OCI-LY3 (cell line): ENCODE data around the gene MKLN1.

Source experiments
- H2AFZ ChIP-seq: fragments of 200-600, 300-600 bp; shearing (Covaris generic); 2 replicates; pipeline ENCODE4 v1.6.0; 2014; ENCODE audit warnings: antibody characterized with exemption, low read depth, low read length
- H3K27ac ChIP-seq: fragments of 200-600, 300-600 bp; sonication (generic); 2 replicates; pipeline ENCODE4 v1.5.1; 2014; ENCODE audit warnings: mild to moderate bottlenecking, low read length, moderate library complexity, mixed read lengths
- H3K27me3 ChIP-seq: fragments of 200-600, 300-600 bp; sonication (generic); 2 replicates; pipeline ENCODE4 v1.6.1; 2014; ENCODE audit warnings: low read depth, low read length, mixed read lengths
- H3K36me3 ChIP-seq: fragments of 200-600, 300-600 bp; sonication (generic); replicated peaks from 2 replicates; pipeline ENCODE3; 2014; ENCODE audit warnings: low read depth, low read length, mixed read lengths
- H3K4me1 ChIP-seq: fragments of 300-600, 200-600 bp; sonication (generic); 2 replicates; pipeline ENCODE4 v1.6.1; 2014; ENCODE audit warnings: low read length, mixed read lengths
- H3K4me2 ChIP-seq: fragments of 200-600, 300-600 bp; sonication (generic); 2 replicates; pipeline ENCODE4 v1.6.1; 2014; ENCODE audit warnings: low read length, mixed read lengths
- H3K4me3 ChIP-seq: fragments of 300-600, 200-600 bp; sonication (generic); 2 replicates; pipeline ENCODE4 v1.5.1; 2014; ENCODE audit warnings: antibody characterized with exemption, mild to moderate bottlenecking, low read length, moderate library complexity
- H3K79me2 ChIP-seq: fragments of 300-600, 200-600 bp; shearing (Covaris generic); 2 replicates; pipeline ENCODE4 v1.6.1; 2014; ENCODE audit warnings: mild to moderate bottlenecking, low read length, mixed read lengths
- H3K9ac ChIP-seq: fragments of 300-600, 200-600 bp; shearing (Covaris generic); 2 replicates; pipeline ENCODE4 v1.6.0; 2014; ENCODE audit warnings: mild to moderate bottlenecking, low read length, moderate library complexity
- H3K9me3 ChIP-seq: fragments of 200-600, 300-600 bp; shearing (Covaris generic); 2 replicates; pipeline ENCODE4 v1.6.1; 2014; ENCODE audit warnings: low read length, mixed read lengths; ENCODE audit not compliant: insufficient read depth
- H4K20me1 ChIP-seq: fragments of 200-600, 300-600 bp; sonication (generic); 2 replicates; pipeline ENCODE4 v1.6.1; 2016; ENCODE audit warnings: low read length, mixed read lengths; ENCODE audit not compliant: insufficient read depth
- EZH2phosphoT487 ChIP-seq: fragments of 200-600 bp; shearing (Covaris generic); IDR thresholded peaks from 2 replicates; pipeline ENCODE4 v1.6.1; 2018; ENCODE audit warnings: antibody characterized with exemption, mixed run types, low read depth
- TF ChIP-seq, protein P1 (sequence below): fragments of 200-600, 300-600 bp; sonication (generic); IDR thresholded peaks from 2 replicates; pipeline ENCODE4 v1.5.1; 2014; ENCODE audit warnings: antibody characterized with exemption, low read length, low read depth

MKLN1 gene

DNA sequence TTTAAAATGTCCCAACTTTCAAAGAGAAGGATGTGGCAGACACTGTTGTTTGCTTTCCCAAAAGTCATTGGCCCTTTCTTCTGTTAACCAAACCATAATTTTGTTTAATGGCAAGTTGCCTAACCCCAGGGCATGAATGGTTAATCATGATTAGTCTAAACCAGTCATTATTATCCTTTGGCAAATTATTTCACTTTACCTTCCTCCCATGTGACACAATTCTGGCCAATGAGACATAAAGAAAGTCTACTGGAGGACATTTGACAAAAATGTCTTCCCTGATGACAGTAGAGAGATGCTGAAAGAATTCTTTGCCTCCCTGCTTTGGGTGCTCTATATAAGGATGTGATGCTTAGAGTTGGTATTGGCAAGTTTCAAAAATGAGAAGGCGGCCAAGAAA, 126.8 kb downstream of the MKLN1 start:
- H4K20me1 ChIP-seq: 0 out of 2 replicates have a peak, but pooled peaks cover 7% of the 10 kb centered on the region
- H3K4me1 ChIP-seq: peaks cover 20% of the 10 kb centered on the region
- H3K27me3 ChIP-seq: no peaks in the 10 kb centered on the region
- peak overlapping the region; percentile 50 for H3K4me2 ChIP-seq
- H3K27ac ChIP-seq: peak overlapping the region; percentile 13; the same call in 1 of the 2 replicates
- no peak overlapping the region for H3K9ac ChIP-seq
- no peaks in the 10 kb centered on the region for H3K9me3 ChIP-seq
- no peaks in the 10 kb centered on the region for H3K79me2 ChIP-seq
- H3K4me3 ChIP-seq: peak overlapping the region; percentile 24
- H2AFZ ChIP-seq: no peak overlapping the region
- TF ChIP-seq EZH2phosphoT487: no peak
- H3K36me3 ChIP-seq: peaks cover 5% of the 10 kb centered on the region

DNA sequence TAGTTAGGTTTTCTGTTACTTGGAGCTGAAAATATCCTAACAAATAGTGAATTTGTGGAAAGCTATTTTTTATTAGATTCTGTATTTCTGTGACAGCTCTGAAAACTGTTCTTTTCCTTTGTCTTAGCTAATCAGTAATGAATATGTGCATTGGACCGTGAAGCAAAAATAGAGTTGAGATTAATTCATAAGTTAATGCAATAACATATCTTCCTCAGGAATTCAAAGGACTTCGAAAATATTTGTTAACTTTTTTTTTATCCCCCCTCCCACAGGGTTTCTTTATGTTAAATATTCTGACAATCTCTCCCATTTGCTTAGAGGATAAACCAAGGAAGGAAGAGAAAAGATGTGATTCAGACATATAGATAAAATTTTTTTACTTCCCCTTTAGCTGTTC, 127.3 kb downstream of the MKLN1 start:
- Histone ChIP-seq H3K27me3 (no peaks in the 10 kb centered on the region), H3K79me2 (no peaks in the 10 kb centered on the region), H3K36me3 (peaks cover 5% of the 10 kb centered on the region), H3K4me3 (peak overlapping the region; percentile 24), H3K9me3 (no peaks in the 10 kb centered on the region), H3K4me1 (peaks cover 20% of the 10 kb centered on the region), H4K20me1 (0 out of 2 replicates have a peak, but pooled peaks cover 7% of the 10 kb centered on the region), H3K9ac (no peak overlapping the region), H3K27ac (peak overlapping the region; percentile 13; the same call in 1 of the 2 replicates), H2AFZ (no peak overlapping the region), H3K4me2 (peak overlapping the region; percentile 50)
- TF ChIP-seq, protein P1, sequence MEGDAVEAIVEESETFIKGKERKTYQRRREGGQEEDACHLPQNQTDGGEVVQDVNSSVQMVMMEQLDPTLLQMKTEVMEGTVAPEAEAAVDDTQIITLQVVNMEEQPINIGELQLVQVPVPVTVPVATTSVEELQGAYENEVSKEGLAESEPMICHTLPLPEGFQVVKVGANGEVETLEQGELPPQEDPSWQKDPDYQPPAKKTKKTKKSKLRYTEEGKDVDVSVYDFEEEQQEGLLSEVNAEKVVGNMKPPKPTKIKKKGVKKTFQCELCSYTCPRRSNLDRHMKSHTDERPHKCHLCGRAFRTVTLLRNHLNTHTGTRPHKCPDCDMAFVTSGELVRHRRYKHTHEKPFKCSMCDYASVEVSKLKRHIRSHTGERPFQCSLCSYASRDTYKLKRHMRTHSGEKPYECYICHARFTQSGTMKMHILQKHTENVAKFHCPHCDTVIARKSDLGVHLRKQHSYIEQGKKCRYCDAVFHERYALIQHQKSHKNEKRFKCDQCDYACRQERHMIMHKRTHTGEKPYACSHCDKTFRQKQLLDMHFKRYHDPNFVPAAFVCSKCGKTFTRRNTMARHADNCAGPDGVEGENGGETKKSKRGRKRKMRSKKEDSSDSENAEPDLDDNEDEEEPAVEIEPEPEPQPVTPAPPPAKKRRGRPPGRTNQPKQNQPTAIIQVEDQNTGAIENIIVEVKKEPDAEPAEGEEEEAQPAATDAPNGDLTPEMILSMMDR: no peak
- TF ChIP-seq EZH2phosphoT487: no peak

DNA sequence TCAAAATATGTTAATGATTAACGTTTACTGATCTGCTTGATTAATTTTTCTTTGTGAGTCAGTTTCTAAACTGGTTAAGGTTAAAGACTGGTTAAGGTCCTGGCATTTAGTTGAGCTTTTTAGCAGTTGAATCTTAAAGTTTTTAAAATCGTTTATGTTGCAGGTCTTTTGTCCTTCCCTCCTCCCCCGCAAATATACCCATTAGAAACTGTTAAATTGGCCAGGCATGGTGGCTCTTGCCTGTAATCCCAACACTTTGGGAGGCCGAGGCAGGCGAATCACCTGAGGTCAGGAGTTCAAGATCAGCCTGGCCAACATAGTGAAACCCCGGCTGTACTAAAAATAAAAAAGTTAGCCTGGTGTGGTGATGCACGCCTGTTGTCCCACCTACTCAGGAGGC, 127.9 kb downstream of the MKLN1 start:
- H3K27ac ChIP-seq: no peak overlapping the region; the same call in 1 of the 2 replicates
- peak overlapping the region; percentile 24; the same call in 1 of the 2 replicates for H3K4me3 ChIP-seq
- no peak overlapping the region for H2AFZ ChIP-seq
- 0 out of 2 replicates have a peak, but pooled peaks cover 7% of the 10 kb centered on the region for H4K20me1 ChIP-seq
- no peaks in the 10 kb centered on the region for H3K79me2 ChIP-seq
- no peaks in the 10 kb centered on the region for H3K27me3 ChIP-seq
- no peak overlapping the region for H3K9ac ChIP-seq
- peaks cover 5% of the 10 kb centered on the region for H3K36me3 ChIP-seq
- no peak for TF ChIP-seq EZH2phosphoT487
- TF ChIP-seq, protein P1: no peak
- no peaks in the 10 kb centered on the region for H3K9me3 ChIP-seq
- peaks cover 20% of the 10 kb centered on the region for H3K4me1 ChIP-seq
- peak overlapping the region; percentile 50 for H3K4me2 ChIP-seq

DNA sequence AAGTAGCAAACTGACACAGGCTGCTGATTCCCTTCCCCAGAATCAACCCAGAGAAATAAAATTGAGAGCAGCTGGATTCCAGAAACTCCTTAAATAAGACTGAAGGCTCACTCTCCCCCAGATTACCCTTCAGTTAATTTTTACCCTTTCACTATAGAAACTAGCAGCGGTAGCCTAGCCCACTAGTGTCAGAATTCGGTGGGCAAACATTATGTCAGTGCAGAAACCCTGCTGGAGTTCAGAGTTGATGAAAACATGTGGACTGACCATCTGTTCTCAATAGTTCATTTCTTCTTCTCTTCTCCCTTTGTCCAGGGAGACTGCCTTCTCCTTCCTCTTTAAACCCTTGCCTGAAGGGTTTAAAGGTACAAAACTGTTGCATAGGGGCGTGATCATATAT, 128.7 kb downstream of the MKLN1 start:
- no peaks in the 10 kb centered on the region for H3K9me3 ChIP-seq
- 0 out of 2 replicates have a peak, but pooled peaks cover 7% of the 10 kb centered on the region for H4K20me1 ChIP-seq
- H3K27me3 ChIP-seq: no peaks in the 10 kb centered on the region
- no peak overlapping the region for H3K9ac ChIP-seq
- H3K27ac ChIP-seq: no peak overlapping the region
- H3K79me2 ChIP-seq: no peaks in the 10 kb centered on the region
- TF ChIP-seq, protein P1: no peak
- TF ChIP-seq EZH2phosphoT487: no peak
- H3K4me1 ChIP-seq: peaks cover 20% of the 10 kb centered on the region
- peaks cover 5% of the 10 kb centered on the region for H3K36me3 ChIP-seq
- H3K4me2 ChIP-seq: no peak overlapping the region
- no peak overlapping the region for H3K4me3 ChIP-seq
- H2AFZ ChIP-seq: no peak overlapping the region
